ENCODE measurements around the gene GGA3.

GGA3 gene

GRCh38 chr17:75194879-75195278 is 66.5 kb downstream of the GGA3 start:
- Histone ChIP-seq H3K9me3 (ENCODE audit: control insufficient read depth, low read length) (no peaks in the 10 kb centered on the region), H3K27me3 (replicated peaks; ENCODE audit: control insufficient read depth, insufficient read depth, low read length, poor library complexity, severe bottlenecking) (no peaks in the 10 kb centered on the region), H3K4me1 (ENCODE audit: control insufficient read depth, insufficient read depth, low read length, poor library complexity, severe bottlenecking) (no peaks in the 10 kb centered on the region), H3K27ac (ENCODE audit: insufficient read depth, low read length, poor library complexity, severe bottlenecking) (no peak overlapping the region), H3K36me3 (ENCODE audit: control insufficient read depth, insufficient read depth, low read length) (no peaks in the 10 kb centered on the region), H3K4me3 (ENCODE audit: insufficient read depth, low read depth, low read length, poor library complexity, severe bottlenecking) (no peak overlapping the region)
- DNase-seq: no peak

- no peak overlapping the region for H3K4me3 ChIP-seq (ENCODE audit: insufficient read depth, low read depth, low read length, poor library complexity, severe bottlenecking)
- H3K27ac ChIP-seq (ENCODE audit: insufficient read depth, low read length, poor library complexity, severe bottlenecking): no peak overlapping the region
- H3K9me3 ChIP-seq (ENCODE audit: control insufficient read depth, low read length): no peaks in the 10 kb centered on the region
- no peak for DNase-seq
- H3K27me3 ChIP-seq (replicated peaks; ENCODE audit: control insufficient read depth, insufficient read depth, low read length, poor library complexity, severe bottlenecking): no peaks in the 10 kb centered on the region
- no peaks in the 10 kb centered on the region for H3K4me1 ChIP-seq (ENCODE audit: control insufficient read depth, insufficient read depth, low read length, poor library complexity, severe bottlenecking)
- H3K36me3 ChIP-seq (ENCODE audit: control insufficient read depth, insufficient read depth, low read length): no peaks in the 10 kb centered on the region
Observed at GRCh38 chr17:75191584-75191983, 69.8 kb downstream of the GGA3 start.

GRCh38 chr17:75188614-75189013 is 72.8 kb downstream of the GGA3 start:
- Histone ChIP-seq H3K4me1 (ENCODE audit: control insufficient read depth, insufficient read depth, low read length, poor library complexity, severe bottlenecking) (peaks cover 2% of the 10 kb centered on the region), H3K36me3 (ENCODE audit: control insufficient read depth, insufficient read depth, low read length) (no peaks in the 10 kb centered on the region), H3K27me3 (replicated peaks; ENCODE audit: control insufficient read depth, insufficient read depth, low read length, poor library complexity, severe bottlenecking) (no peaks in the 10 kb centered on the region), H3K9me3 (ENCODE audit: control insufficient read depth, low read length) (no peaks in the 10 kb centered on the region), H3K27ac (ENCODE audit: insufficient read depth, low read length, poor library complexity, severe bottlenecking) (no peak overlapping the region), H3K4me3 (ENCODE audit: insufficient read depth, low read depth, low read length, poor library complexity, severe bottlenecking) (no peak overlapping the region)
- DNase-seq: no peak

Data from effector memory CD4-positive, alpha-beta T cell (primary cell).